ENCODE data around the gene KRT23.

GRCh38 chr17:40958086-40958953 is 20.9 kb upstream of the KRT23 start:
- TF ChIP-seq CTCF (conservative IDR thresholded peaks at IDR 0.05; ENCODE audit: low read depth, low read length) (no peak), POLR2A (IDR thresholded peaks at IDR 0.05; ENCODE audit: low read depth, low read length) (no peak), NFE2L2 (IDR thresholded peaks at IDR 0.05; ENCODE audit: low read depth, low read length) (no peak), RAD21 (IDR thresholded peaks at IDR 0.05; ENCODE audit: low read length) (no peak), CEBPB (IDR thresholded peaks at IDR 0.05; ENCODE audit: low read depth, low read length) (no peak), USF2 (IDR thresholded peaks at IDR 0.05; ENCODE audit: low read depth, low read length) (no peak), MAZ (IDR thresholded peaks at IDR 0.05; ENCODE audit: borderline replicate concordance, low read depth, low read length) (no peak), FOS (IDR thresholded peaks at IDR 0.05; ENCODE audit: low read depth, low read length) (no peak), CHD1 (IDR thresholded peaks at IDR 0.05; ENCODE audit: low read depth, low read length) (no peak), MAFK (IDR thresholded peaks at IDR 0.05; ENCODE audit: low read depth, low read length) (no peak), SMC3 (IDR thresholded peaks at IDR 0.05; ENCODE audit: low read depth, low read length) (no peak), MXI1 (IDR thresholded peaks at IDR 0.05; ENCODE audit: borderline replicate concordance, low read depth, low read length) (no peak), ELK1 (IDR thresholded peaks at IDR 0.05; ENCODE audit: borderline replicate concordance, low read depth, low read length) (no peak), BHLHE40 (IDR thresholded peaks at IDR 0.05; ENCODE audit: low read depth, low read length) (no peak)

All from IMR-90 (cell line).